GM23338 (cell line): ENCODE data around the gene HSPA1B. TPM values are rescaled to one million over a fixed set of nuclear protein-coding genes. Genes with fewer than 3 reads are reported as not detected.

Experiments used
- ATAC-seq: fragments of 200-7000 bp; cut with Tn5 transposase; 3 replicates; pipeline ENCODE4 v1.9.1; 2020
- DNase-seq: peaks from one replicate; pipeline ENCODE4 v3.0.0-alpha.2; 2015; ENCODE audit warnings: low spot score
- H2AFZ ChIP-seq: fragments of 200-600 bp; sonication (generic); 2 replicates; pipeline ENCODE4 v1.8.0; 2016; ENCODE audit warnings: antibody characterized with exemption, mild to moderate bottlenecking, moderate library complexity
- H3F3A ChIP-seq: fragments of 200-600 bp; sonication (generic); replicated peaks from 2 replicates; pipeline ENCODE4 v1.8.0; 2017; ENCODE audit warnings: antibody characterized with exemption, mixed run types, low read depth
- H3K27ac ChIP-seq: fragments of 200-600 bp; sonication (generic); 2 replicates; pipeline ENCODE4 v1.6.1; 2016; ENCODE audit warnings: low read depth
- H3K27me3 ChIP-seq: fragments of 200-600 bp; sonication (generic); 2 replicates; pipeline ENCODE4 v1.8.0; 2016; ENCODE audit warnings: mild to moderate bottlenecking, mixed run types, moderate library complexity; ENCODE audit not compliant: insufficient read depth
- H3K36me3 ChIP-seq: fragments of 200-600 bp; sonication (generic); 2 replicates; pipeline ENCODE4 v1.8.0; 2016; ENCODE audit warnings: mild to moderate bottlenecking; ENCODE audit not compliant: insufficient read depth
- H3K4me1 ChIP-seq: fragments of 200-600 bp; sonication (generic); 2 replicates; pipeline ENCODE4 v1.8.0; 2016; ENCODE audit warnings: mild to moderate bottlenecking, moderate library complexity; ENCODE audit not compliant: insufficient read depth
- H3K4me2 ChIP-seq: fragments of 200-600 bp; sonication (generic); 2 replicates; pipeline ENCODE4 v1.7.1; 2017; ENCODE audit warnings: mixed run types
- H3K4me3 ChIP-seq: fragments of 200-600 bp; sonication (generic); 2 replicates; pipeline ENCODE4 v1.6.1; 2016; ENCODE audit warnings: mixed run types
- H3K79me2 ChIP-seq: fragments of 200-600 bp; sonication (generic); replicated peaks from 2 replicates; pipeline ENCODE4 v1.8.0; 2017; ENCODE audit warnings: mild to moderate bottlenecking; ENCODE audit not compliant: insufficient read depth
- H3K9me2 ChIP-seq: fragments of 200-600 bp; sonication (generic); 2 replicates; pipeline ENCODE4 v1.8.0; 2017; ENCODE audit not compliant: insufficient read depth
- H4K20me1 ChIP-seq: fragments of 200-600 bp; sonication (generic); replicated peaks from 2 replicates; pipeline ENCODE4 v1.8.0; 2017; ENCODE audit warnings: mild to moderate bottlenecking; ENCODE audit not compliant: insufficient read depth
- H3K27ac Mint-ChIP-seq: 2 replicates; pipeline ENCODE4 v1.8.0; 2020; ENCODE audit warnings: inconsistent platforms, mild to moderate bottlenecking, moderate library complexity, mixed read lengths
- H3K27me3 Mint-ChIP-seq: 3 replicates; pipeline ENCODE4 v1.8.0; 2022; ENCODE audit warnings: low read depth, mild to moderate bottlenecking, moderate library complexity, mixed read lengths, inconsistent platforms; ENCODE audit not compliant: insufficient read depth, poor library complexity
- H3K36me3 Mint-ChIP-seq: 3 replicates; pipeline ENCODE4 v1.8.0; 2021; ENCODE audit warnings: low read depth, mild to moderate bottlenecking, inconsistent platforms, moderate library complexity, mixed read lengths
- H3K4me1 Mint-ChIP-seq: 3 replicates; pipeline ENCODE4 v1.8.0; 2020; ENCODE audit warnings: mild to moderate bottlenecking, inconsistent platforms, mixed read lengths
- H3K4me3 Mint-ChIP-seq: 3 replicates; pipeline ENCODE4 v1.8.0; 2021; ENCODE audit warnings: moderate library complexity, mild to moderate bottlenecking, inconsistent platforms, mixed read lengths
- H3K9me3 Mint-ChIP-seq: 3 replicates; pipeline ENCODE4 v1.8.0; 2020; ENCODE audit warnings: moderate library complexity, mild to moderate bottlenecking, inconsistent platforms, mixed read lengths
- CREB1 ChIP-seq: fragments of 250-450 bp; sonication (Bioruptor Pico); IDR thresholded peaks from 2 replicates; pipeline ENCODE4 v1.5.0; 2020; ENCODE audit warnings: low read depth, mild to moderate bottlenecking, moderate library complexity
- CTCF ChIP-seq, 2 experiments: fragments of 200-600 bp in 1 of 2; sonication (generic) in 1 of 2; conservative IDR thresholded peaks; 2 replicates each; pipeline versions ENCODE4 v1.5.1 to v1.6.1; 2016 to 2017; ENCODE audit warnings: antibody characterized with exemption in 2 of 2, low read depth in 2 of 2, mild to moderate bottlenecking in 2 of 2, moderate library complexity in 1 of 2
- ETS1 ChIP-seq: IDR thresholded peaks from 2 replicates; pipeline ENCODE4 v1.6.1; 2016; ENCODE audit warnings: antibody characterized with exemption
- EZH2 ChIP-seq: fragments of 200-600 bp; sonication (generic); IDR thresholded peaks from one replicate; pipeline ENCODE4 v1.8.0; 2017; ENCODE audit warnings: antibody characterized with exemption, mild to moderate bottlenecking, low read depth; ENCODE audit not compliant: unreplicated experiment
- EZH2phosphoT487 ChIP-seq: fragments of 200-600 bp; sonication (generic); IDR thresholded peaks from one replicate; pipeline ENCODE4 v1.8.1; 2018; ENCODE audit warnings: antibody characterized with exemption; ENCODE audit not compliant: unreplicated experiment
- JUNB ChIP-seq: IDR thresholded peaks from one replicate; pipeline ENCODE4 v1.6.1; 2016; ENCODE audit warnings: antibody characterized with exemption; ENCODE audit not compliant: unreplicated experiment
- NANOG ChIP-seq: IDR thresholded peaks from 2 replicates; pipeline ENCODE4 v1.6.1; 2016; ENCODE audit warnings: antibody characterized with exemption, borderline replicate concordance
- POLR2AphosphoS5 ChIP-seq: IDR thresholded peaks from 2 replicates; pipeline ENCODE4 v1.6.1; 2016; ENCODE audit warnings: antibody characterized with exemption, low read depth
- REST ChIP-seq: IDR thresholded peaks from one replicate; pipeline ENCODE4 v1.6.1; 2018; ENCODE audit warnings: antibody characterized with exemption; ENCODE audit not compliant: unreplicated experiment
- STAT1 ChIP-seq: IDR thresholded peaks from one replicate; pipeline ENCODE4 v1.6.1; 2016; ENCODE audit warnings: antibody characterized with exemption; ENCODE audit not compliant: unreplicated experiment
- ZNF114 ChIP-seq: fragments of 250-450 bp; sonication (Bioruptor Pico); IDR thresholded peaks from 2 replicates; pipeline ENCODE4 v1.5.0; 2020; ENCODE audit warnings: mild to moderate bottlenecking, moderate library complexity
- ZNF331 ChIP-seq: fragments of 250-450 bp; sonication (Bioruptor Pico); IDR thresholded peaks from 2 replicates; pipeline ENCODE4 v1.5.0; 2020; ENCODE audit warnings: low read depth, mild to moderate bottlenecking, moderate library complexity
- ZNF462 ChIP-seq: fragments of 250-450 bp; sonication (Bioruptor Pico); IDR thresholded peaks from 2 replicates; pipeline ENCODE4 v1.5.0; 2020; ENCODE audit warnings: mild to moderate bottlenecking, moderate library complexity
- polyA plus RNA-seq: library from polyadenylated mRNA; unstranded; fragments of >200 nt; fragmentation: Nextera tagmentation; extraction: Ambion mirVana; gene quantifications from 2 replicates; pipeline ENCODE4 v1.2.1, GENCODE V29; 2016
- total RNA-seq: library from RNA; depleted of rRNA; stranded (reverse); fragments of >200 nt; shearing (Covaris generic); gene quantifications from 2 replicates; pipeline ENCODE4 v1.2.3, GENCODE V29; 2014

HSPA1B gene
- total and polyA plus RNA-seq, 2 experiments from 2014 or later = 31.7 to 113 TPM

- H3K4me1 Mint-ChIP-seq = peaks cover 45% of the 10 kb centered on the region
- peaks cover 7% of the 10 kb centered on the region; the same call in 2 of the 3 replicates for H3K9me3 Mint-ChIP-seq
- no peaks in the 10 kb centered on the region for H3K36me3 ChIP-seq
- H3K79me2 ChIP-seq = peaks cover 13% of the 10 kb centered on the region
- peak overlapping the region; percentile 80 for H3K4me3 Mint-ChIP-seq
- TF ChIP-seq EZH2phosphoT487 = no peak
- TF ChIP-seq ETS1 = no peak
- TF ChIP-seq CTCF (conservative IDR thresholded peaks at IDR 0.05; ENCODE audit: low read depth in 2 of 2) = no peak
- TF ChIP-seq NANOG = no peak
- TF ChIP-seq REST = no peak
- no peak for TF ChIP-seq POLR2AphosphoS5
- no peak for TF ChIP-seq ZNF331 (CRISPR knock-in tag)
- no peak for TF ChIP-seq JUNB
- TF ChIP-seq EZH2 = no peak
- no peak for TF ChIP-seq CREB1 (CRISPR knock-in tag)
- TF ChIP-seq ZNF462 (CRISPR knock-in tag) = no peak
- no peak for TF ChIP-seq STAT1
- no peak for TF ChIP-seq ZNF114
- peaks cover under 1% of the 10 kb centered on the region; the same call in 1 of the 2 replicates for H4K20me1 ChIP-seq
- peak overlapping the region; percentile 89 for H3K27ac ChIP-seq
- H3K4me1 ChIP-seq = peaks cover 50% of the 10 kb centered on the region
- no peaks in the 10 kb centered on the region for H3K27me3 ChIP-seq
- peak; percentile 41 for DNase-seq
- peak overlapping the region; percentile 98 for H3K27ac Mint-ChIP-seq
- H3K27me3 Mint-ChIP-seq = peaks cover 27% of the 10 kb centered on the region
- peaks cover 4% of the 10 kb centered on the region; the same call in 2 of the 3 replicates for H3K36me3 Mint-ChIP-seq
- peak overlapping the region; percentile 86 for H3K4me2 ChIP-seq
- H2AFZ ChIP-seq = no peak overlapping the region
- H3K9me2 ChIP-seq = no peaks in the 10 kb centered on the region
- H3K4me3 ChIP-seq = peak overlapping the region; percentile 43; the same call in 1 of the 2 replicates
- H3F3A ChIP-seq = peaks cover 18% of the 10 kb centered on the region
- ATAC-seq = no peak
Measured at GRCh38 chr6:31825553-31825952, 2.0 kb upstream of the HSPA1B start.
